ENCODE data around the gene CX3CL1. TPM values are rescaled to one million over a fixed set of nuclear protein-coding genes. Genes with fewer than 3 reads are reported as not detected.

The CX3CL1 gene
- total and polyA plus RNA-seq, 5 donors from 2014 or later, result 0.15 TPM; not detected in 4

DNA sequence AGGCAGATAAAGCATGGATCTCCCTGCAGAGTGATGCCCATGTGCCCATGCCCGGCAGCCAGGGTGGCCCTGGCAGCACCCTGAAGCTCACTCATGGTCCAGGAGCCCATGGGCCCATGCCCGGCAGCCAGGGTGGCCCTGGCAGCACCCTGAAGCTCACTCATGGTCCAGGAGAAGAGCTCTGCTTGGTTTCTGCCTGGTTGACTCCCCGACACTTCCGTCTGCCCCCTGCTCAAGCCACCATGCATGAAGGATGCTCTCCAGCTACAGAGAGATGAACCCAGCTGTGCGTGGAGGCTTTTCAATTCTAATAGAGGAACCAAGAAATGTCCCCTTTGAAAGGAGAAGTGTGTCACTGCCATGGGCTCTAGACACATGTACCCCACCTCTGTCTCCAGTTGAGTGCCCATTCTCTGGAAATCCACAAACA, 41.0 kb downstream of the CX3CL1 start:
- no peak overlapping the region for H3K27ac ChIP-seq (ENCODE audit: insufficient read depth, low read length, poor library complexity, severe bottlenecking)
- Mint-ChIP-seq H3K27ac (peak overlapping the region in 1 of 3 donors; percentile 55), H3K4me1 (peaks cover 3 to 11% (median 6%) of the 10 kb centered on the region in 4 donors), H3K27me3 (peaks cover 9% of the 10 kb centered on the region), H3K9me3 (no peaks in the 10 kb centered on the region), H3K4me3 (no peak overlapping the region), H3K36me3 (no peaks in the 10 kb centered on the region)
- H3K36me3 ChIP-seq (ENCODE audit: control insufficient read depth, insufficient read depth, low read length), result no peaks in the 10 kb centered on the region
- H3K4me1 ChIP-seq (ENCODE audit: control insufficient read depth, insufficient read depth, low read length, poor library complexity, severe bottlenecking), result peaks cover 8% of the 10 kb centered on the region
- H3K4me3 ChIP-seq (ENCODE audit: low read depth, low read length), result no peak overlapping the region
- no peaks in the 10 kb centered on the region for H3K9me3 ChIP-seq (ENCODE audit: control insufficient read depth in 2 of 2, low read length in 2 of 2)
- DNase-seq (no peak), ATAC-seq (ENCODE audit: low read depth in 2 of 2) (peak in 1 of 2 donors; percentile 26)
- H3K27me3 ChIP-seq (ENCODE audit: control insufficient read depth, insufficient read depth, low read length), result no peaks in the 10 kb centered on the region

DNA sequence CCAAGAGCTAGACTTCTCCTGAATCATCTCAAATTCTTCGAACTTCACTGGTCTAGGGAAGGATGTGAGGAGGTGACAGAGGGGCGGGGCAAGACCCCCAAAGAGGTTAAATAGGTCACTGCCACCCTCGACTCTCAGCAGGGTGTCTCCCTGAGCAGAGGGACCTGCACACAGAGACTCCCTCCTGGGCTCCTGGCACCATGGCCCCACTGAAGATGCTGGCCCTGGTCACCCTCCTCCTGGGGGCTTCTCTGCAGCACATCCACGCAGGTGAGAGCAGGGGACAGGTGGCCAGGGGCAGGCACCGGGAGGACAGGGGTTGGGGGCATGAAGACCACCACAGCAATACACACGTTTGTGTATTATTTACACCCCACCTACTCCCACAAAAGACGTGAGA, 41.4 kb downstream of the CX3CL1 start:
- Mint-ChIP-seq H3K4me1 (peaks cover 3 to 14% (median 7%) of the 10 kb centered on the region in 4 donors), H3K27me3 (peaks cover 9% of the 10 kb centered on the region), H3K36me3 (no peaks in the 10 kb centered on the region), H3K4me3 (no peak overlapping the region), H3K27ac (peak overlapping the region in 1 of 3 donors; percentile 55), H3K9me3 (no peaks in the 10 kb centered on the region)
- H3K9me3 ChIP-seq (ENCODE audit: control insufficient read depth in 2 of 2, low read length in 2 of 2), result no peaks in the 10 kb centered on the region
- H3K36me3 ChIP-seq (ENCODE audit: control insufficient read depth, insufficient read depth, low read length), result no peaks in the 10 kb centered on the region
- H3K27me3 ChIP-seq (ENCODE audit: control insufficient read depth, insufficient read depth, low read length), result no peaks in the 10 kb centered on the region
- DNase-seq (no peak), ATAC-seq (ENCODE audit: low read depth in 2 of 2) (no peak)
- H3K27ac ChIP-seq (ENCODE audit: insufficient read depth, low read length, poor library complexity, severe bottlenecking), result no peak overlapping the region
- peaks cover 11% of the 10 kb centered on the region for H3K4me1 ChIP-seq (ENCODE audit: control insufficient read depth, insufficient read depth, low read length, poor library complexity, severe bottlenecking)
- H3K4me3 ChIP-seq (ENCODE audit: low read depth, low read length), result no peak overlapping the region

DNA sequence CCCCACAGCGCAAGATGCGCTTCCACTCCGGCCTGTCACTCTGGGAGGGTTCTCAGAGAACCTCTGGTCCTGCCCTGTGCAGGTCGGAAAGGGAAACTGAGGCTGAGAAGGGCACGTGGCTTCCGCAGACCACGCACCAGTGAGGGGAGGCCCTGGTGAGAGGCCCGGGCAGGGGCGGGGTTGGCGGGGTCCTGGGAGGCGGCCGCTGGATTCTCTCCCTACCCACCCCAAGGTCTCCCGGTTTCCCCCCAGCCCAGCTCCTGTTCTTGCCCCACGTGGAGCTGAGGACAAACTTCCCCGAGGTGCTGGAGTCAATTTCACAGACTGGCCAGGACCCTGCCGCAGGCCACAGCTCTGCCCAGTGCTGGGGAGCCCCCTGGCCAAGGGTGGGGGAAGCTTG, 43.8 kb downstream of the CX3CL1 start:
- no peak for ATAC-seq (ENCODE audit: low read depth in 2 of 2)
- Mint-ChIP-seq H3K4me1 (peaks cover 3 to 19% (median 10%) of the 10 kb centered on the region in 4 donors), H3K36me3 (no peaks in the 10 kb centered on the region), H3K9me3 (no peaks in the 10 kb centered on the region), H3K27me3 (peaks cover 10% of the 10 kb centered on the region), H3K4me3 (peak overlapping the region in 1 of 4 donors; percentile 52), H3K27ac (no peak overlapping the region)
- Histone ChIP-seq H3K4me1 (ENCODE audit: control insufficient read depth, insufficient read depth, low read length, poor library complexity, severe bottlenecking) (peaks cover 15% of the 10 kb centered on the region), H3K4me3 (ENCODE audit: low read depth, low read length) (no peak overlapping the region), H3K27me3 (ENCODE audit: control insufficient read depth, insufficient read depth, low read length) (no peaks in the 10 kb centered on the region), H3K9me3 (ENCODE audit: control insufficient read depth in 2 of 2, low read length in 2 of 2) (no peaks in the 10 kb centered on the region), H3K27ac (ENCODE audit: insufficient read depth, low read length, poor library complexity, severe bottlenecking) (no peak overlapping the region), H3K36me3 (ENCODE audit: control insufficient read depth, insufficient read depth, low read length) (no peaks in the 10 kb centered on the region)
- no peak for DNase-seq

DNA sequence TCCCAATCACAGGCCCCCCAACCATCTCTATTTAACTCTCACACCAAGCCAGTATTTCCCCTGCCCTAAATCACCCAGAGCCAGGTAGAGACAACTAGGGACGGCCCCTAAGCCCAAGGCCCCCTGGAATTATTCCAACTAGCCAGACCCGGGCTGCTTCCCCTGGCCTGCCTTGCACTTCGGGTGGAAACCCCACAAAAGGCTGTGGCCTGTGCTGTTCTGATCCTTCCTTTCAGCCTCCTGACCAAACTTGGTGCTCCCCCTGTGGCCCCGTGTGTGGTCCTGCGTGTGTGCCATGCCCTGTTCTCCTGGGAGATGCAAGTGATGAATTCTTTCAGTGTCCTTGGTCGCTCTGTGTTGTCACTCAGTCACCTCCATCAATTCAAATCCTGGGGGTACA, 47.2 kb downstream of the CX3CL1 start:
- H3K4me3 Mint-ChIP-seq, result no peak overlapping the region

DNA sequence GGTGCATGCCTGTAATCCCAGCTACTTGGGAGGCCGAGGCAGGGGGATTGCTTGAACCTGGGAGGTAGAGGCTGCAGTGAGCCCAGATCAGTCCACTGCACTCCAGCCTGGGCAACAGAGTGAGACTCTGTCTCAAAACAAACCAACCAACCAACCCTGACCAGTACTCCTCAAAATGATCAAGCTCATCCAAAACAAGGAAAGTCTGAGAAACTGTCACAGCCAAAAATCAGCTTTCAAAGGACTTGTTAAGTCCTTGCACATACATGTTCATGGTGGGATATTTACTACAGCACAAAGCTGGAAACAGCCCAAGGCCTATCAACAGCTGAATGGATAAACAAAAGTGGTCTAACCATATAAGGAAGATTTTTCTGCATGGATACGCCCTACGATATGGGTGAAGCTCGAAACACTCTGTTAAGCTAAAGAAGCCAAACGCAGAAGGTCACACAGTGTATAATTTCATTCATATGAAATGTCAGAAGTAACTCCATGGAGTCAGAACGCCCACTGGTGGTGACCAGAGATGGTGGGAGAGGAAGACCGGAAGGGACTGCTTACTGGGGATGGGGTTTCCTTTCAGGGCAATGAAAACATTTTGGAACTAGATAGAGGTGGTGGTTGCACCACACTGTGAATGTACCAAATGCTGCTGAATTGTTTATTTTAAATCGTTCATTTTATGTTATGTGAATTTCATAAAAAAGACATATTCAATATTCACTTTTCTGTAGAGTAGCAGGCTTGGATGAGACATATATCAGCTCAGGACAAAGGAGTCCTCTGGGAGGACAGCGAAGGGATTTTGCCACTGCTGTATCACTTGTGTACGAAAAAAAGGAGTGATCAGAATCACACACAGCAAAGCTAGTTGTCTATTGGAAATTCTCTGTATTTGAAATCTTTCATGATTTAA, 50.0 kb downstream of the CX3CL1 start:
- Histone ChIP-seq H3K9me3 (ENCODE audit: control insufficient read depth in 2 of 2, low read length in 2 of 2) (no peaks in the 10 kb centered on the region), H3K4me3 (ENCODE audit: low read depth, low read length) (no peak overlapping the region), H3K36me3 (ENCODE audit: control insufficient read depth, insufficient read depth, low read length) (peaks cover 5% of the 10 kb centered on the region), H3K4me1 (ENCODE audit: control insufficient read depth, insufficient read depth, low read length, poor library complexity, severe bottlenecking) (peaks cover 7% of the 10 kb centered on the region), H3K27ac (ENCODE audit: insufficient read depth, low read length, poor library complexity, severe bottlenecking) (no peak overlapping the region), H3K27me3 (ENCODE audit: control insufficient read depth, insufficient read depth, low read length) (no peaks in the 10 kb centered on the region)
- Mint-ChIP-seq H3K27ac (peak overlapping the region in 1 of 3 donors; percentile 43), H3K9me3 (no peaks in the 10 kb centered on the region), H3K36me3 (peaks cover 3% of the 10 kb centered on the region), H3K4me3 (no peak overlapping the region), H3K4me1 (peaks cover under 1 to 14% (median 6%) of the 10 kb centered on the region in 4 donors), H3K27me3 (peaks cover 5% of the 10 kb centered on the region)
- no peak for DNase-seq
- ATAC-seq (ENCODE audit: low read depth in 2 of 2), result no peak

More for the DNA sequence above, 47.2 kb downstream of the CX3CL1 start:
- H3K27me3 ChIP-seq (ENCODE audit: control insufficient read depth, insufficient read depth, low read length), result no peaks in the 10 kb centered on the region
- peaks cover 15% of the 10 kb centered on the region for H3K4me1 ChIP-seq (ENCODE audit: control insufficient read depth, insufficient read depth, low read length, poor library complexity, severe bottlenecking)
- DNase-seq (no peak), ATAC-seq (ENCODE audit: low read depth in 2 of 2) (no peak)
- Mint-ChIP-seq H3K9me3 (no peaks in the 10 kb centered on the region), H3K27ac (peak overlapping the region in 1 of 3 donors; percentile 91), H3K27me3 (peaks cover 10% of the 10 kb centered on the region), H3K4me1 (peaks cover 3 to 20% (median 10%) of the 10 kb centered on the region in 4 donors), H3K36me3 (no peaks in the 10 kb centered on the region)
- no peak overlapping the region for H3K27ac ChIP-seq (ENCODE audit: insufficient read depth, low read length, poor library complexity, severe bottlenecking)
- no peaks in the 10 kb centered on the region for H3K9me3 ChIP-seq (ENCODE audit: control insufficient read depth in 2 of 2, low read length in 2 of 2)
- no peaks in the 10 kb centered on the region for H3K36me3 ChIP-seq (ENCODE audit: control insufficient read depth, insufficient read depth, low read length)
- no peak overlapping the region for H3K4me3 ChIP-seq (ENCODE audit: low read depth, low read length)

DNA sequence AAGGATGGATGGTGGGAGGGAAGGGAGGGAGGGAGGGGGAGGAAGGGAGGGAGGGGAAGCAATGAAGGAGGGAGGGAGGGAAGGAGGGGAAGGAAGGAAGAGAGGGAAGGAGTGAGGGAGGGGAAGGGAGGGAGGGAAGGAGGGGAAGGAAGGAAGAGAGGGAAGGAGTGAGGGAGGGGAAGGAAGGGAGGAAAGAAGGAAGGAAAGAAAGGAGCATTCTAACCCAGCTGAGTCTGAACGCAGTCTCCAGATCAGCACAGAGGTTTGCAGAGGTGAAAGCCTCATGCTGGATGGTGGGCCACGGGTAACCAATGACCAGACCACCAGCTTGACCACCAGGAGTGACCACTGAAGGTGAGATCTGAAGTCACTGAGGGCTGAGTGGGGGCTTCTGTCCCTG, 50.9 kb downstream of the CX3CL1 start:
- Mint-ChIP-seq H3K4me3 (no peak overlapping the region), H3K27ac (no peak overlapping the region), H3K27me3 (peaks cover 5% of the 10 kb centered on the region), H3K36me3 (peaks cover 10% of the 10 kb centered on the region), H3K9me3 (no peaks in the 10 kb centered on the region), H3K4me1 (peaks cover 0 to 10% (median 6%) of the 10 kb centered on the region in 4 donors)
- peaks cover 12% of the 10 kb centered on the region for H3K36me3 ChIP-seq (ENCODE audit: control insufficient read depth, insufficient read depth, low read length)
- H3K4me1 ChIP-seq (ENCODE audit: control insufficient read depth, insufficient read depth, low read length, poor library complexity, severe bottlenecking), result peaks cover 7% of the 10 kb centered on the region
- DNase-seq (no peak), ATAC-seq (ENCODE audit: low read depth in 2 of 2) (no peak)
- H3K4me3 ChIP-seq (ENCODE audit: low read depth, low read length), result no peak overlapping the region
- H3K27ac ChIP-seq (ENCODE audit: insufficient read depth, low read length, poor library complexity, severe bottlenecking), result no peak overlapping the region
- H3K9me3 ChIP-seq (ENCODE audit: control insufficient read depth in 2 of 2, low read length in 2 of 2), result no peaks in the 10 kb centered on the region
- no peaks in the 10 kb centered on the region for H3K27me3 ChIP-seq (ENCODE audit: control insufficient read depth, insufficient read depth, low read length)

DNA sequence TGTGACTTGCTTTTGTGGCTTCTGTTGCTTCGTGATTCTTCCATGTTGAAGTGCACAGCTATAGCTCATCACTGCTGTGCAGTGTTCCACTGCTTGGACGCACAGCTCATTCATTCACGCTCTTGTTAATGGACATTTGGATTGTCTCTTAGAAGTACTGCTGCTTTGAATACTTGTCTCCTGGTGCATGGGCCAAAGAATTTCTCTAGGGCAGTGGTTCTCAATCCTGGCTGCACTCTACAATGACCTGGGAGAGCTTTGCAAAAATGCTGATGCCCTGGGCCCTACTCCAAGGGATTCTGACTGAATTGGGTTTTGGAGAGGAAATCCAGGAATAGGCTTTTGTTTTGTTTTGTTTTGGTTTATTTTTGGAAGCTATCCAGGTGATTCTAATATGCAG, 52.3 kb downstream of the CX3CL1 start:
- Histone ChIP-seq H3K36me3 (ENCODE audit: control insufficient read depth, insufficient read depth, low read length) (peaks cover 23% of the 10 kb centered on the region), H3K4me3 (ENCODE audit: low read depth, low read length) (no peak overlapping the region), H3K27me3 (ENCODE audit: control insufficient read depth, insufficient read depth, low read length) (no peaks in the 10 kb centered on the region), H3K4me1 (ENCODE audit: control insufficient read depth, insufficient read depth, low read length, poor library complexity, severe bottlenecking) (no peaks in the 10 kb centered on the region), H3K27ac (ENCODE audit: insufficient read depth, low read length, poor library complexity, severe bottlenecking) (no peak overlapping the region), H3K9me3 (ENCODE audit: control insufficient read depth in 2 of 2, low read length in 2 of 2) (no peaks in the 10 kb centered on the region)
- H3K27ac Mint-ChIP-seq, result peak overlapping the region in 1 of 3 donors; percentile 9
- H3K4me1 Mint-ChIP-seq, result peaks cover 0 to 2% (median under 1%) of the 10 kb centered on the region in 4 donors
- H3K4me3 Mint-ChIP-seq, result no peak overlapping the region
- H3K9me3 Mint-ChIP-seq, result no peaks in the 10 kb centered on the region
- no peak for DNase-seq
- H3K27me3 Mint-ChIP-seq, result peaks cover 3% of the 10 kb centered on the region
- ATAC-seq (ENCODE audit: low read depth in 2 of 2), result no peak
- H3K36me3 Mint-ChIP-seq, result peaks cover 20% of the 10 kb centered on the region

Measured in CD4-positive, CD25-positive, alpha-beta regulatory T cell (primary cell).